Mucosa of descending colon (tissue), 3 donors: ENCODE results near the gene TMPRSS4. TPM values are rescaled to one million over a fixed set of nuclear protein-coding genes. Genes with fewer than 3 reads are reported as not detected.
A peak's percentile ranks its signal among the peaks of the same experiment; 100 is the strongest.

Experiments used
- ATAC-seq: fragments of 200-7000 bp; cut with Tn5 transposase; one replicate; pipeline ENCODE4 v1.9.1; 2020; ENCODE audit warnings: mild to moderate bottlenecking, moderate library complexity
- DNase-seq, 3 donors: peaks; one replicate each; pipeline ENCODE4 v3.0.0-alpha.2; 2020
- H3K36me3 ChIP-seq: fragments of 200-600 bp; one replicate; pipeline ENCODE4 v1.8.0; 2021; ENCODE audit warnings: low read depth, mild to moderate bottlenecking
- H3K4me1 ChIP-seq: fragments of 200-600 bp; one replicate; pipeline ENCODE4 v1.8.0; 2021; ENCODE audit warnings: low read depth, mild to moderate bottlenecking
- H3K4me3 ChIP-seq: fragments of 200-600 bp; one replicate; pipeline ENCODE4 v1.8.0; 2021; ENCODE audit warnings: mild to moderate bottlenecking
- H3K9me3 ChIP-seq: fragments of 200-600 bp; one replicate; pipeline ENCODE4 v1.8.0; 2021; ENCODE audit warnings: mild to moderate bottlenecking
- CTCF ChIP-seq: fragments of 200-600 bp; IDR thresholded peaks from one replicate; pipeline ENCODE4 v1.8.0; 2022; ENCODE audit warnings: antibody characterized with exemption, mild to moderate bottlenecking
- intact Hi-C, 2 donors: fragments of 100-400 bp; cut with DNase I in 1 of 2; cut with micrococcal nuclease in 1 of 2; formaldehyde crosslinking; loops; one replicate each; pipeline versions ENCODE4 v1.11.0 to v1.11.1; 2022; cut with DNase I, micrococcal nuclease
- total RNA-seq, 3 donors: library from RNA; stranded (reverse); fragmentation: NEBNext Ultra II Directional in 2 of 3; extraction: Animal tissue kit (Norgen Biotek cat#: 25700) in 2 of 3; gene quantifications; one replicate each; pipeline versions ENCODE4 v1.2.1 to v1.2.4, GENCODE V29; 2021 to 2023
- donor health status: DM: no; HTN: no; CAD: no; lungs with moderate emphysema.
- donor health status: DM: no; HTN: no; CAD: no.
- donor health status: DM: no; HTN: yes; CAD: no.

Gene TMPRSS4
- total RNA-seq, 3 donors from 2014 or later, result 159 to 648 (median 243) TPM

- DNase-seq, result no peak
- intact Hi-C loops, result no loop called here
These were observed 28.2 kb upstream of the TMPRSS4 start for GRCh38 chr11:118048472-118049370.

GRCh38 chr11:118049771-118050170 is 27.1 kb upstream of the TMPRSS4 start:
- intact Hi-C loops, result loop anchor here (10.0 kb wide), 3 partner anchors 95 to 215 kb away; no protein-coding TSS in a partner anchor
- no peak for DNase-seq
- H3K36me3 ChIP-seq, result no peaks in the 10 kb centered on the region
- H3K9me3 ChIP-seq, result no peaks in the 10 kb centered on the region
- no peak overlapping the region for H3K4me3 ChIP-seq
- H3K4me1 ChIP-seq, result no peaks in the 10 kb centered on the region
- no peak for TF ChIP-seq CTCF
- no peak for ATAC-seq

More at GRCh38 chr11:118048472-118049370, 28.2 kb upstream of the TMPRSS4 start:
- TF ChIP-seq CTCF, result no peak
- Histone ChIP-seq H3K4me3 (no peak overlapping the region), H3K9me3 (no peaks in the 10 kb centered on the region), H3K4me1 (no peaks in the 10 kb centered on the region), H3K36me3 (no peaks in the 10 kb centered on the region)
- no peak for ATAC-seq

- no peak for DNase-seq
- ATAC-seq, result no peak
- intact Hi-C loops, result loop anchor here (10.0 kb wide), 3 partner anchors 96 to 216 kb away; no protein-coding TSS in a partner anchor
- H3K4me1 ChIP-seq, result no peaks in the 10 kb centered on the region
- no peaks in the 10 kb centered on the region for H3K9me3 ChIP-seq
- TF ChIP-seq CTCF, result no peak
- H3K4me3 ChIP-seq, result no peak overlapping the region
- no peaks in the 10 kb centered on the region for H3K36me3 ChIP-seq
These were observed 26.5 kb upstream of the TMPRSS4 start for GRCh38 chr11:118050208-118050891.

GRCh38 chr11:118051136-118051610 is 25.7 kb upstream of the TMPRSS4 start:
- DNase-seq (no peak), ATAC-seq (no peak)
- no peak for TF ChIP-seq CTCF
- Histone ChIP-seq H3K36me3 (no peaks in the 10 kb centered on the region), H3K4me1 (no peaks in the 10 kb centered on the region), H3K4me3 (no peak overlapping the region), H3K9me3 (no peaks in the 10 kb centered on the region)
- intact Hi-C loops, result loop anchor here (10.0 kb wide), 3 partner anchors 96 to 216 kb away; no protein-coding TSS in a partner anchor

GRCh38 chr11:118051611-118052461 is 25.0 kb upstream of the TMPRSS4 start:
- Histone ChIP-seq H3K4me3 (no peak overlapping the region), H3K36me3 (no peaks in the 10 kb centered on the region), H3K4me1 (no peaks in the 10 kb centered on the region), H3K9me3 (no peaks in the 10 kb centered on the region)
- intact Hi-C loops, result loop anchor here (10.0 kb wide), 3 partner anchors 97 to 217 kb away; no protein-coding TSS in a partner anchor
- ATAC-seq, result peak; percentile 80
- TF ChIP-seq CTCF, result no peak
- DNase-seq, result peak in 1 of 3 donors; percentile 34
